ENCODE data around the gene MTOR.

GRCh38 chr1:11280719-11281376 is 18.5 kb upstream of the MTOR start:
- TF ChIP-seq, protein P1, sequence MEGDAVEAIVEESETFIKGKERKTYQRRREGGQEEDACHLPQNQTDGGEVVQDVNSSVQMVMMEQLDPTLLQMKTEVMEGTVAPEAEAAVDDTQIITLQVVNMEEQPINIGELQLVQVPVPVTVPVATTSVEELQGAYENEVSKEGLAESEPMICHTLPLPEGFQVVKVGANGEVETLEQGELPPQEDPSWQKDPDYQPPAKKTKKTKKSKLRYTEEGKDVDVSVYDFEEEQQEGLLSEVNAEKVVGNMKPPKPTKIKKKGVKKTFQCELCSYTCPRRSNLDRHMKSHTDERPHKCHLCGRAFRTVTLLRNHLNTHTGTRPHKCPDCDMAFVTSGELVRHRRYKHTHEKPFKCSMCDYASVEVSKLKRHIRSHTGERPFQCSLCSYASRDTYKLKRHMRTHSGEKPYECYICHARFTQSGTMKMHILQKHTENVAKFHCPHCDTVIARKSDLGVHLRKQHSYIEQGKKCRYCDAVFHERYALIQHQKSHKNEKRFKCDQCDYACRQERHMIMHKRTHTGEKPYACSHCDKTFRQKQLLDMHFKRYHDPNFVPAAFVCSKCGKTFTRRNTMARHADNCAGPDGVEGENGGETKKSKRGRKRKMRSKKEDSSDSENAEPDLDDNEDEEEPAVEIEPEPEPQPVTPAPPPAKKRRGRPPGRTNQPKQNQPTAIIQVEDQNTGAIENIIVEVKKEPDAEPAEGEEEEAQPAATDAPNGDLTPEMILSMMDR (IDR thresholded peaks at IDR 0.05) = no peak
- TF ChIP-seq POLR2A (IDR thresholded peaks at IDR 0.05) = no peak
